ENCODE data around the gene GALM. TPM values are rescaled to one million over a fixed set of nuclear protein-coding genes. Genes with fewer than 3 reads are reported as not detected.

The GALM gene
- total RNA-seq: 40.2 and 46.3 TPM in 2 replicates
- long read RNA-seq, transcript GALM-201 (7 exons, 2,484 nt): major isoform, 376 of 406 reads
- long read RNA-seq, partial matches to known transcripts: 4 of 406 reads
- long read RNA-seq, other reads (novel, unspliced or antisense): 26 of 406 reads

- H3K4me3 Mint-ChIP-seq (ENCODE audit: low read depth): peak within 1 kb of the TSS; percentile 86
- H3K36me3 Mint-ChIP-seq (ENCODE audit: insufficient read depth): peaks cover 6% of the 10 kb centered on the region
- peak within 1 kb of the TSS; percentile 96 for H3K27ac Mint-ChIP-seq
- H3K9me3 Mint-ChIP-seq (ENCODE audit: low read depth): peaks cover 2% of the 10 kb centered on the region
- no peak for TF ChIP-seq CTCF (IDR thresholded peaks at IDR 0.05; ENCODE audit: unreplicated experiment)
- no peaks in the 10 kb centered on the region for H3K27me3 Mint-ChIP-seq
- peaks cover 34% of the 10 kb centered on the region for H3K4me1 Mint-ChIP-seq (ENCODE audit: low read depth)
- DNase-seq (ENCODE audit: low spot score, unreplicated experiment): peak; percentile 75
Measured at GRCh38 chr2:38665854-38666555, at the start of gene GALM. Gene GALM, plus strand, starts transcription at chr2:38666114. Its CDS starts 48 bp downstream, at chr2:38666162.

- TF ChIP-seq CTCF (IDR thresholded peaks at IDR 0.05; ENCODE audit: unreplicated experiment): no peak
- H3K9me3 Mint-ChIP-seq (ENCODE audit: low read depth): peaks cover 5% of the 10 kb centered on the region
- H3K36me3 Mint-ChIP-seq (ENCODE audit: insufficient read depth): peaks cover 1% of the 10 kb centered on the region
- H3K4me3 Mint-ChIP-seq (ENCODE audit: low read depth): no peak overlapping the region
- H3K27ac Mint-ChIP-seq: no peak overlapping the region
- DNase-seq (ENCODE audit: low spot score, unreplicated experiment): no peak
- H3K4me1 Mint-ChIP-seq (ENCODE audit: low read depth): peaks cover 46% of the 10 kb centered on the region
- no peaks in the 10 kb centered on the region for H3K27me3 Mint-ChIP-seq
Measured at GRCh38 chr2:38617301-38617700, 48.6 kb upstream of the GALM start.

GRCh38 chr2:38619458-38620164, 46.3 kb upstream of the GALM start:
- Mint-ChIP-seq H3K27ac (peak overlapping the region; percentile 4), H3K4me1 (ENCODE audit: low read depth) (peaks cover 34% of the 10 kb centered on the region)

GRCh38 chr2:38620282-38620977, 45.5 kb upstream of the GALM start:
- Mint-ChIP-seq H3K4me1 (ENCODE audit: low read depth) (peaks cover 40% of the 10 kb centered on the region), H3K4me3 (ENCODE audit: low read depth) (peak overlapping the region; percentile 54), H3K9me3 (ENCODE audit: low read depth) (peaks cover 9% of the 10 kb centered on the region), H3K36me3 (ENCODE audit: insufficient read depth) (peaks cover 3% of the 10 kb centered on the region), H3K27ac (peak overlapping the region; percentile 93), H3K27me3 (no peaks in the 10 kb centered on the region)
- no peak for DNase-seq (ENCODE audit: low spot score, unreplicated experiment)
- TF ChIP-seq CTCF (IDR thresholded peaks at IDR 0.05; ENCODE audit: unreplicated experiment): no peak

More at GRCh38 chr2:38619458-38620164, 46.3 kb upstream of the GALM start:
- Mint-ChIP-seq H3K27me3 (no peaks in the 10 kb centered on the region), H3K4me3 (ENCODE audit: low read depth) (peak overlapping the region; percentile 54), H3K9me3 (ENCODE audit: low read depth) (peaks cover 5% of the 10 kb centered on the region), H3K36me3 (ENCODE audit: insufficient read depth) (peaks cover 1% of the 10 kb centered on the region)
- no peak for TF ChIP-seq CTCF (IDR thresholded peaks at IDR 0.05; ENCODE audit: unreplicated experiment)
- DNase-seq (ENCODE audit: low spot score, unreplicated experiment): no peak

GRCh38 chr2:38621018-38621417, 44.9 kb upstream of the GALM start:
- DNase-seq (ENCODE audit: low spot score, unreplicated experiment): no peak
- Mint-ChIP-seq H3K4me1 (ENCODE audit: low read depth) (peaks cover 42% of the 10 kb centered on the region), H3K27ac (peak overlapping the region; percentile 93), H3K4me3 (ENCODE audit: low read depth) (no peak overlapping the region), H3K36me3 (ENCODE audit: insufficient read depth) (peaks cover 3% of the 10 kb centered on the region), H3K27me3 (no peaks in the 10 kb centered on the region), H3K9me3 (ENCODE audit: low read depth) (peaks cover 9% of the 10 kb centered on the region)
- no peak for TF ChIP-seq CTCF (IDR thresholded peaks at IDR 0.05; ENCODE audit: unreplicated experiment)

Data from progenitor cell of endocrine pancreas (in vitro differentiated cells).